ENCODE data around the gene SLC25A44. TPM values are rescaled to one million over a fixed set of nuclear protein-coding genes. Genes with fewer than 3 reads are reported as not detected.

The SLC25A44 gene
- total RNA-seq, 4 donors from 2014 or later = 9.6 to 19.9 (median 18.9) TPM

DNA sequence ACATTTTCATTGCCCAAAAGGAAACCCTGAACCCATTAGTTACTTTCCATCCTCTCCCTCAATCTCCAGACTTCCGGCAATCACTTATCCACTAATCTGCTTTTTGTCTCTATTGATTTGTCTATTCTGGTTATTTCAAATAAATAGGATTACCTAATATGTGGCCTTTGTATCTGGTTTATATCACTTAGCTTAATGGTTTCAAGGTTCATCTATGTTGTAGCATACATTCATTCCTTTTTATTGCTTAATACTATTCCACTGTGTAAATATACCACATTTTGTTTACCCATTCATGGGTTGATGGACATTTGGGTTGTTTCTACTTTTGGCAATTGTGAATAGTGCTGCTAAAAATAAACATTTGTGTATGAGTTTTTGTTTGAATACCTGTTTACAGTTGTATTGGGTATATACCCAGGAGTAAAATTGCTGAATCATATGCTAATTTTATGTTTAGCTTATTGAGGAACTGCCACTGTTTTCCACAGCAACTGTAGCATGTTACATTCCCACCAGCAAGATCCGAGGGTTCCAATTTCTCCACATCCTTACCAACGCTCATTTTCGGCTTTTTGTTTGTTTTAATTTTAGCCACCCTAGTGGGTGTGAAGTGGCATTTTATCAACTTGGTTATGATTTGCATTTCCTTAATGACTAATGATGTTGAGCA lies 2.5 kb upstream of the SLC25A44 start:
- peaks cover 4 to 28% (median 12%) of the 10 kb centered on the region in 4 donors for H3K4me1 ChIP-seq
- no peaks in the 10 kb centered on the region for H3K9me3 ChIP-seq
- intact Hi-C loops (cut with DNase I; ENCODE audit: low total_unique reads) (no loop called here), in situ Hi-C loops (cut with MboI; ENCODE audit: low pct_ligation_motif_present in 1 of 4, low pct_unique_long_range_greater_than_20kb in 1 of 4, low sequenced_read_pairs in 3 of 4) (no loop called here)
- H3K27me3 ChIP-seq = no peaks in the 10 kb centered on the region
- no peak for TF ChIP-seq EP300 (IDR thresholded peaks at IDR 0.05; ENCODE audit: low read depth)
- no peak overlapping the region for H3K4me3 ChIP-seq
- H3K36me3 ChIP-seq = no peaks in the 10 kb centered on the region
- no peak for DNase-seq
- H3K27ac ChIP-seq = no peak overlapping the region
- WGBS, 2 donors (ENCODE audit: low coverage in 1 of 2) = 77 to 82% methylated on average over 4 of the region's 4 CpGs

GRCh38 chr1:156193208-156193487 lies 756 bp upstream of the SLC25A44 start:
- 69 to 93% methylated on average over 7 of the region's 7 CpGs for WGBS, 2 donors (ENCODE audit: low coverage in 1 of 2)
- in situ Hi-C loops (cut with MboI; ENCODE audit: low pct_ligation_motif_present in 1 of 4, low pct_unique_long_range_greater_than_20kb in 1 of 4, low sequenced_read_pairs in 3 of 4) (no loop called here), intact Hi-C loops (cut with DNase I; ENCODE audit: low total_unique reads) (no loop called here)
- no peak for DNase-seq
- TF ChIP-seq, protein P1, sequence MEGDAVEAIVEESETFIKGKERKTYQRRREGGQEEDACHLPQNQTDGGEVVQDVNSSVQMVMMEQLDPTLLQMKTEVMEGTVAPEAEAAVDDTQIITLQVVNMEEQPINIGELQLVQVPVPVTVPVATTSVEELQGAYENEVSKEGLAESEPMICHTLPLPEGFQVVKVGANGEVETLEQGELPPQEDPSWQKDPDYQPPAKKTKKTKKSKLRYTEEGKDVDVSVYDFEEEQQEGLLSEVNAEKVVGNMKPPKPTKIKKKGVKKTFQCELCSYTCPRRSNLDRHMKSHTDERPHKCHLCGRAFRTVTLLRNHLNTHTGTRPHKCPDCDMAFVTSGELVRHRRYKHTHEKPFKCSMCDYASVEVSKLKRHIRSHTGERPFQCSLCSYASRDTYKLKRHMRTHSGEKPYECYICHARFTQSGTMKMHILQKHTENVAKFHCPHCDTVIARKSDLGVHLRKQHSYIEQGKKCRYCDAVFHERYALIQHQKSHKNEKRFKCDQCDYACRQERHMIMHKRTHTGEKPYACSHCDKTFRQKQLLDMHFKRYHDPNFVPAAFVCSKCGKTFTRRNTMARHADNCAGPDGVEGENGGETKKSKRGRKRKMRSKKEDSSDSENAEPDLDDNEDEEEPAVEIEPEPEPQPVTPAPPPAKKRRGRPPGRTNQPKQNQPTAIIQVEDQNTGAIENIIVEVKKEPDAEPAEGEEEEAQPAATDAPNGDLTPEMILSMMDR (IDR thresholded peaks at IDR 0.05) = no peak
- TF ChIP-seq POLR2AphosphoS5 (IDR thresholded peaks at IDR 0.05) (no peak), POLR2A (IDR thresholded peaks at IDR 0.05) (no peak), EP300 (IDR thresholded peaks at IDR 0.05; ENCODE audit: low read depth) (no peak)
- Histone ChIP-seq H3K4me3 (peak overlapping the region; percentile 39 to 95 (median 72)), H3K4me1 (peaks cover 4 to 31% (median 12%) of the 10 kb centered on the region in 4 donors), H3K27ac (peak overlapping the region; percentile 82 to 86 (median 84)), H3K9me3 (no peaks in the 10 kb centered on the region), H3K27me3 (no peaks in the 10 kb centered on the region), H3K36me3 (no peaks in the 10 kb centered on the region)

GRCh38 chr1:156194300-156194652 lies 372 bp downstream of the SLC25A44 start:
- Histone ChIP-seq H3K4me1 (peaks cover 4 to 31% (median 12%) of the 10 kb centered on the region in 4 donors), H3K4me3 (peak overlapping the region; percentile 58 to 95 (median 87)), H3K27me3 (no peaks in the 10 kb centered on the region), H3K36me3 (no peaks in the 10 kb centered on the region), H3K27ac (peak overlapping the region; percentile 82 to 91 (median 85)), H3K9me3 (no peaks in the 10 kb centered on the region)
- intact Hi-C loops (cut with DNase I; ENCODE audit: low total_unique reads) (no loop called here), in situ Hi-C loops (cut with MboI; ENCODE audit: low pct_ligation_motif_present in 1 of 4, low pct_unique_long_range_greater_than_20kb in 1 of 4, low sequenced_read_pairs in 3 of 4) (no loop called here)
- DNase-seq = no peak
- no peak for TF ChIP-seq POLR2A (IDR thresholded peaks at IDR 0.05)
- 10% methylated on average over 14 of the region's 14 CpGs; no CpG with 5 or more reads in 1 of the 2 donors for WGBS, 2 donors (ENCODE audit: low coverage in 1 of 2)

- intact Hi-C loops (cut with DNase I; ENCODE audit: low total_unique reads) = no loop called here
- no peak for TF ChIP-seq EP300 (IDR thresholded peaks at IDR 0.05; ENCODE audit: low read depth)
- TF ChIP-seq, protein P1 (IDR thresholded peaks at IDR 0.05) = no peak
- TF ChIP-seq POLR2AphosphoS5 (IDR thresholded peaks at IDR 0.05) = no peak
- TF ChIP-seq POLR2A (IDR thresholded peaks at IDR 0.05) = no peak
- in situ Hi-C loops (cut with MboI; ENCODE audit: low pct_ligation_motif_present in 1 of 4, low pct_unique_long_range_greater_than_20kb in 1 of 4, low sequenced_read_pairs in 3 of 4) = no loop called here
- H3K27ac ChIP-seq = no peak overlapping the region
- no peak for DNase-seq
- no peaks in the 10 kb centered on the region for H3K9me3 ChIP-seq
- 70 to 73% methylated on average over 2 to 4 of the region's 4 CpGs for WGBS, 2 donors (ENCODE audit: low coverage in 1 of 2)
- H3K4me1 ChIP-seq = peaks cover 4 to 31% (median 12%) of the 10 kb centered on the region in 4 donors
- peaks cover 0 to 3% (median 0%) of the 10 kb centered on the region in 4 donors for H3K36me3 ChIP-seq
- H3K27me3 ChIP-seq = no peaks in the 10 kb centered on the region
- no peak overlapping the region for H3K4me3 ChIP-seq
Observed at GRCh38 chr1:156195853-156196252, 1.9 kb downstream of the SLC25A44 start.

DNA sequence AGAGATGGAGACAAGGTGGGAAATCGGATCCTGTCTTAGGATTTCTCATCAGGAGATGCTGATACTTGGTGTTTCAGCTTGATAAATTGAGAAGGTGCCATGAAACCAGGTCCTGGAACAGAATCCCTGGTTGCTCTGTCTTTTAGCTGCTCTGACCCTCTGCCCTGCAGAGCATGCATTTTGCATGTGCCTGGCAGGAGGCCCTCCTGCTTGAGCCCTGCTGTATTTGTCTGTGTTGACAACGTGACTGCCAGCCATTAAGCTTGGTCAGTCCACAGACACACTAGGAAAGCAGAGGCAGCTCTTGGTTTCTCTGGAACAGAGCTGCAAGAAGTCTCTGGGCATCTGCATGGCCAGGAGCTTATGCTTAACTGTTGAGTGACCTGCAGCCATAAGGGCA lies 2.5 kb downstream of the SLC25A44 start:
- no peaks in the 10 kb centered on the region for H3K9me3 ChIP-seq
- in situ Hi-C loops (cut with MboI; ENCODE audit: low pct_ligation_motif_present in 1 of 4, low pct_unique_long_range_greater_than_20kb in 1 of 4, low sequenced_read_pairs in 3 of 4) = no loop called here

More for the DNA sequence above, 2.5 kb downstream of the SLC25A44 start:
- H3K27me3 ChIP-seq = no peaks in the 10 kb centered on the region
- H3K4me3 ChIP-seq = no peak overlapping the region
- 78% methylated on average over 2 of the region's 2 CpGs; no CpG with 5 or more reads in 1 of the 2 donors for WGBS, 2 donors (ENCODE audit: low coverage in 1 of 2)
- peaks cover 0 to 3% (median under 1%) of the 10 kb centered on the region in 4 donors for H3K36me3 ChIP-seq
- H3K4me1 ChIP-seq = peaks cover 4 to 31% (median 12%) of the 10 kb centered on the region in 4 donors
- H3K27ac ChIP-seq = no peak overlapping the region
- intact Hi-C loops (cut with DNase I; ENCODE audit: low total_unique reads) = no loop called here
- no peak for DNase-seq
- no peak for TF ChIP-seq POLR2A (IDR thresholded peaks at IDR 0.05)
- TF ChIP-seq POLR2AphosphoS5 (IDR thresholded peaks at IDR 0.05) = no peak
- TF ChIP-seq, protein P1 (IDR thresholded peaks at IDR 0.05) = no peak
- no peak for TF ChIP-seq EP300 (IDR thresholded peaks at IDR 0.05; ENCODE audit: low read depth)
